Mesothelial cell of epicardium (in vitro differentiated cells): ENCODE measurements around the gene MYBPC3. TPM values are rescaled to one million over a fixed set of nuclear protein-coding genes. Genes with fewer than 3 reads are reported as not detected.

Source experiments
- DNase-seq, 2 experiments: peaks; one replicate each; pipeline ENCODE4 v3.0.0; 2021; ENCODE audit warnings: low spot score in 2 of 2; ENCODE audit not compliant: unreplicated experiment in 2 of 2
- H3K27ac Mint-ChIP-seq: 2 replicates; pipeline ENCODE4 v1.8.0; 2021; ENCODE audit warnings: mixed read lengths
- H3K27me3 Mint-ChIP-seq: 2 replicates; pipeline ENCODE4 v1.8.0; 2021; ENCODE audit warnings: low read depth, mixed read lengths
- H3K36me3 Mint-ChIP-seq: 2 replicates; pipeline ENCODE4 v1.8.0; 2021; ENCODE audit warnings: mixed read lengths
- H3K4me1 Mint-ChIP-seq: 2 replicates; pipeline ENCODE4 v1.8.0; 2021; ENCODE audit warnings: mixed read lengths
- H3K4me3 Mint-ChIP-seq: 2 replicates; pipeline ENCODE4 v1.8.0; 2021; ENCODE audit warnings: mild to moderate bottlenecking, moderate library complexity, mixed read lengths
- H3K9me3 Mint-ChIP-seq: 2 replicates; pipeline ENCODE4 v1.8.0; 2021; ENCODE audit warnings: mixed read lengths
- CTCF ChIP-seq: fragments of 200-600 bp; sonication (generic); IDR thresholded peaks from one replicate; pipeline ENCODE4 v1.5.0; 2021; ENCODE audit warnings: antibody characterized with exemption; ENCODE audit not compliant: unreplicated experiment
- total RNA-seq: library from RNA; stranded (reverse); gene quantifications from 3 replicates; pipeline ENCODE4 v1.2.1, GENCODE V29; 2021

The MYBPC3 gene
- total RNA-seq, 1 donor from 2014 or later, result not detected

DNA sequence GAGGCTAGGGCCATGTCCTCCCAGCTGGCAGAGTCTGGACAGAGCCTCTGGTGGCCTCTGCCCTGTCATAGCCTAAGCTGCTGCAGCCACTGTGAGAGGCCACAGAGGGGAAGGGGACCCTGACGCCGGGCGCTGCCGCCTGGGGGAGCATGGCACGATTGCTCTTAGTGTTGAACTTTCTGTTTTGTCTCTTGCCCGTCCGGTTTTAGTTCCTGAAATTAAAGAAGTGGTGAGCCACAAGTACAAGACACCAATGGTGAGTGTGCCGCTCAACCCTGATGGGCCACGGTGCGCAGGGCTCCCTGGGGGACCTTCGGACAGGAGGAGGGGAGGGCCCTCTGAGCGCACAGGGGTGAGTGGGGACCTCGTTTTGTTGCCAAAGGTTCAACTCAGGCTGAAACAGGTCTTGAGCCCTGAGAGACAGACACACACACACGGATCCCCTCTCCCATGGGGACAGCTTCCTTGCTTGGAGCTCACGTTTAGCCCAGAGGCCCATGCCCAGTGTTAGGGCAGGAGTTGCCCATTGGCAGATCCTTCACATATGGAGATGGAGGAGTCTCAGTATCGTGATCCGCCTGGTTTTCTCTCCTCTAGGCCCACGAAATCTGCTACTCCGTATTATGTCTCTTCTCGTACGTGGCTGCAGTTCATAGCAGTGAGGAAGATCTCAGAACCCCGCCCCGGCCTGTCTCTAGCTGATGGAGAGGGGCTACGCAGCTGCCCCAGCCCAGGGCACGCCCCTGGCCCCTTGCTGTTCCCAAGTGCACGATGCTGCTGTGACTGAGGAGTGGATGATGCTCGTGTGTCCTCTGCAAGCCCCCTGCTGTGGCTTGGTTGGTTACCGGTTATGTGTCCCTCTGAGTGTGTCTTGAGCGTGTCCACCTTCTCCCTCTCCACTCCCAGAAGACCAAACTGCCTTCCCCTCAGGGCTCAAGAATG is 23.8 kb downstream of the MYBPC3 start:
- Mint-ChIP-seq H3K27ac (no peak overlapping the region), H3K36me3 (peaks cover 22% of the 10 kb centered on the region)
- no peak for DNase-seq

GRCh38 chr11:47327949-47328348 is 24.6 kb downstream of the MYBPC3 start:
- no peak overlapping the region for H3K4me3 Mint-ChIP-seq
- no peak overlapping the region for H3K27ac Mint-ChIP-seq
- no peaks in the 10 kb centered on the region for H3K9me3 Mint-ChIP-seq
- H3K27me3 Mint-ChIP-seq, result no peaks in the 10 kb centered on the region
- peaks cover 22% of the 10 kb centered on the region for H3K36me3 Mint-ChIP-seq
- TF ChIP-seq CTCF, result no peak
- DNase-seq, result no peak
- H3K4me1 Mint-ChIP-seq, result no peaks in the 10 kb centered on the region

More for the DNA sequence above, 23.8 kb downstream of the MYBPC3 start:
- Mint-ChIP-seq H3K4me1 (no peaks in the 10 kb centered on the region), H3K9me3 (no peaks in the 10 kb centered on the region), H3K27me3 (no peaks in the 10 kb centered on the region), H3K4me3 (no peak overlapping the region)
- TF ChIP-seq CTCF, result no peak

- Mint-ChIP-seq H3K4me1 (no peaks in the 10 kb centered on the region), H3K27me3 (no peaks in the 10 kb centered on the region), H3K9me3 (no peaks in the 10 kb centered on the region), H3K27ac (no peak overlapping the region), H3K36me3 (peaks cover 23% of the 10 kb centered on the region), H3K4me3 (no peak overlapping the region)
- TF ChIP-seq CTCF, result no peak
- DNase-seq, result no peak
Measured at GRCh38 chr11:47327025-47327424, 25.5 kb downstream of the MYBPC3 start.

DNA sequence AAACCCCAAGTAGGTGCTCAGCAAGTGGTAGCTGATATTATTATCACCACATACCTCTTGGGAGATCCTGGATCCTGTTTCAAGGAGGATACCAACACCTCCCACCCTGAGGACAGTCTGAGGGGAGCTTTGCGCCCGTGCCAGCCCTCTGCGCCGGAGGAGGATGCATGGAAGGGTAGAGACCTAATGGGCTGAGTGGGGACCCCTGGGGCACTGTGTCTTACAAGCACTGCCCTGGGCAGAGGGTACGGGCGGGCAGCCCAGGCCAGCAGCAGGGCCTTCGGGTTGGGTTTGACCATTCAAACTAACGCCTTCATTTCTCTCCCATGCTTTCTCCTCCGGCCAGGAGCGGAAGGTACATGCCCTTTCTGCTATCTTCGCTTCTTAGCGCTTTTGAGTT is 26.3 kb downstream of the MYBPC3 start:
- TF ChIP-seq CTCF, result no peak
- no peak for DNase-seq
- Mint-ChIP-seq H3K4me1 (no peaks in the 10 kb centered on the region), H3K27me3 (no peaks in the 10 kb centered on the region), H3K27ac (no peak overlapping the region), H3K9me3 (no peaks in the 10 kb centered on the region), H3K36me3 (peaks cover 29% of the 10 kb centered on the region), H3K4me3 (no peak overlapping the region)

- peaks cover 27% of the 10 kb centered on the region for H3K36me3 Mint-ChIP-seq
- H3K27ac Mint-ChIP-seq, result no peak overlapping the region
- no peaks in the 10 kb centered on the region for H3K27me3 Mint-ChIP-seq
Measured at GRCh38 chr11:47325271-47326041, 27.0 kb downstream of the MYBPC3 start.

More at GRCh38 chr11:47325271-47326041, 27.0 kb downstream of the MYBPC3 start:
- Mint-ChIP-seq H3K4me1 (no peaks in the 10 kb centered on the region), H3K4me3 (no peak overlapping the region), H3K9me3 (no peaks in the 10 kb centered on the region)
- no peak for TF ChIP-seq CTCF
- no peak for DNase-seq
